ENCODE results near the gene FFAR3.

DNA sequence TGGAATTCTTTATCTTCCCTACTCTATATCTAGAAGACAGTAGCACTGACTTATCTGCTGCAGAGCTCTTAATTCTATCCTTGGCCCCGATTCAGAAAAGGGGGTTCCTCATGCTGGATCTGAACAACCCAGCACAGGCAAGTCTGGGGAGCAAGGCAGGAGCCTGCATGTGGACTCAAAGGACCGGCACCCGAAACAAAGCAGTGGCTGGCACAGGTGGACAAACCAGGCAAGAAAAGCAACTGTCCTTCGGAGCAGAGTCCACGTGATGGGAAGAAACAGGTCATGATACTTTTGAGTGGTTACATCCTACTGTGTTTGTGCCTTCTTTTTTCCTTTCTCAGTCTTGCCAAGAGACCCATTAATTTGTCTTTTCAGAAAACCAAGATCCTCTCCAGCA lies 50.9 kb downstream of the FFAR3 start:
- TF ChIP-seq, protein P1, sequence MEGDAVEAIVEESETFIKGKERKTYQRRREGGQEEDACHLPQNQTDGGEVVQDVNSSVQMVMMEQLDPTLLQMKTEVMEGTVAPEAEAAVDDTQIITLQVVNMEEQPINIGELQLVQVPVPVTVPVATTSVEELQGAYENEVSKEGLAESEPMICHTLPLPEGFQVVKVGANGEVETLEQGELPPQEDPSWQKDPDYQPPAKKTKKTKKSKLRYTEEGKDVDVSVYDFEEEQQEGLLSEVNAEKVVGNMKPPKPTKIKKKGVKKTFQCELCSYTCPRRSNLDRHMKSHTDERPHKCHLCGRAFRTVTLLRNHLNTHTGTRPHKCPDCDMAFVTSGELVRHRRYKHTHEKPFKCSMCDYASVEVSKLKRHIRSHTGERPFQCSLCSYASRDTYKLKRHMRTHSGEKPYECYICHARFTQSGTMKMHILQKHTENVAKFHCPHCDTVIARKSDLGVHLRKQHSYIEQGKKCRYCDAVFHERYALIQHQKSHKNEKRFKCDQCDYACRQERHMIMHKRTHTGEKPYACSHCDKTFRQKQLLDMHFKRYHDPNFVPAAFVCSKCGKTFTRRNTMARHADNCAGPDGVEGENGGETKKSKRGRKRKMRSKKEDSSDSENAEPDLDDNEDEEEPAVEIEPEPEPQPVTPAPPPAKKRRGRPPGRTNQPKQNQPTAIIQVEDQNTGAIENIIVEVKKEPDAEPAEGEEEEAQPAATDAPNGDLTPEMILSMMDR (conservative IDR thresholded peaks at IDR 0.05 in 1 of 2, IDR thresholded peaks at IDR 0.05 in 1 of 2; ENCODE audit: low read depth in 1 of 2, low read length in 2 of 2) = no peak
- TF ChIP-seq EZH2 (IDR thresholded peaks at IDR 0.05; ENCODE audit: low read length, missing control alignments) = no peak
